ENCODE data around the gene MYCBP2.

- no peak for TF ChIP-seq CTCF (conservative IDR thresholded peaks at IDR 0.05)
- TF ChIP-seq EZH2 (IDR thresholded peaks at IDR 0.05; ENCODE audit: low read depth) = no peak
These were observed 227.5 kb downstream of the MYCBP2 start for GRCh38 chr13:77099415-77099814.
